ENCODE measurements around the gene HSPA1B.
"Not testable (repeated sequence)": the region's sequence is repeated elsewhere in the genome, so short reads cannot be mapped to it uniquely, and the experiment has no call there.

HSPA1B gene

GRCh38 chr6:31831350-31832215 is 4.0 kb downstream of the HSPA1B start:
- no peak for DNase-seq
- Mint-ChIP-seq H3K4me1 (peaks cover 35% of the 10 kb centered on the region), H3K27me3 (no peaks in the 10 kb centered on the region), H3K4me3 (peak overlapping the region; percentile 93 to 97), H3K27ac (no peak overlapping the region), H3K9me3 (no peaks in the 10 kb centered on the region)
- no peak for ATAC-seq

- ATAC-seq, result peak; percentile 75
- H3K4me3 Mint-ChIP-seq, result peak overlapping the region; percentile 93 to 100
- no peaks in the 10 kb centered on the region for H3K27me3 Mint-ChIP-seq
- H3K9me3 Mint-ChIP-seq, result no peaks in the 10 kb centered on the region
- H3K27ac Mint-ChIP-seq, result peak overlapping the region; percentile 98 to 100
- peaks cover 54% of the 10 kb centered on the region for H3K4me1 Mint-ChIP-seq
- DNase-seq, result peak; percentile 83 to 85
Measured at GRCh38 chr6:31834367-31835250, 7.1 kb downstream of the HSPA1B start.

GRCh38 chr6:31836047-31836473 is 8.5 kb downstream of the HSPA1B start:
- no peaks in the 10 kb centered on the region for H3K27me3 Mint-ChIP-seq
- no peak for ATAC-seq
- peaks cover 49% of the 10 kb centered on the region for H3K4me1 Mint-ChIP-seq
- H3K4me3 Mint-ChIP-seq, result peak overlapping the region; percentile 93 to 100
- DNase-seq, result no peak
- no peaks in the 10 kb centered on the region for H3K9me3 Mint-ChIP-seq
- peak overlapping the region; percentile 98 to 100 for H3K27ac Mint-ChIP-seq

DNA sequence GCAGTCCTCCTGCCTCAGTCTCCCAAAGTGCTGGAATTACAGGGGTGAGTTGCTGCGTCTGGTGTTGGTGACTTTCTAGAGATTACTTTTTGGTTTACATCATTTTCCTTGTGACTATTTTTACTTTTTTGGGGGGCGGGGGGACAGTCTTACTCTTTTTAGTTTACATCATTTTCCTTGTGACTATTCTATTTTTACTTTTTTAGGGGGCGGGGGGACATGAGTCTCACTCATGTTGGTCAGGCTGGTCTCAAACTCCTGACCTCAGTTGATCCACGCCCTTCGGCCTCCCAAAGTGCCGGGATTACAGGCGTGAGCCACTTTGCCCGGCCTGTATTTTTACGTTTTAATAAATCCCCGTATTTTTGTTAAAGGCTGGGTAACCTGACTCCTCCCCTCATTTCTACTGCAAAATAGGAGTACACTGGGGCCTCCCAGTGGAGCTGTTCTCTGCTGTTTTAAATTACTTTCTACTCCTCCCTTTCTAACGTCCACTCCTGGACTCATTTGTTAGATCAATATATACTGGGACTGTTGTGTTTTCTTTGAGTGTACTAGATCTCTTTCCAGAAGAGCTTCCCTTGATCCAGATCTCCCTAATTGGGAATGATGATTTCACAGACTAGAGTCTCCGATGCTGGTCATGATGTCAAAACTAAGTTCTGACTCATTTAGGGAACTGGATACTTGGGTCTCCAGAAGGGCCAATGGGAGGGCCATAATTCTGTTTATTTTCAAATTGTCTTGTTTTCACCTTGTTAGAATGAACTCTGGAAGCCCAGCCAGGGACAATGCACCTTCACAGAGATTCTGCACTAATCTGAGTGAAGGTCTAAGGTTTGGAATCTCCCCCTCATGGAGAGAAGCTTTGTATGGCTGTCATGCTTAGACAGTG is 9.2 kb downstream of the HSPA1B start:
- H3K27ac Mint-ChIP-seq, result peak overlapping the region; percentile 98 to 100
- peaks cover 54% of the 10 kb centered on the region for H3K4me1 Mint-ChIP-seq
- no peak for ATAC-seq
- H3K27me3 Mint-ChIP-seq, result no peaks in the 10 kb centered on the region
- H3K9me3 Mint-ChIP-seq, result no peaks in the 10 kb centered on the region
- DNase-seq, result no peak
- H3K4me3 Mint-ChIP-seq, result peak overlapping the region; percentile 93 to 100

DNA sequence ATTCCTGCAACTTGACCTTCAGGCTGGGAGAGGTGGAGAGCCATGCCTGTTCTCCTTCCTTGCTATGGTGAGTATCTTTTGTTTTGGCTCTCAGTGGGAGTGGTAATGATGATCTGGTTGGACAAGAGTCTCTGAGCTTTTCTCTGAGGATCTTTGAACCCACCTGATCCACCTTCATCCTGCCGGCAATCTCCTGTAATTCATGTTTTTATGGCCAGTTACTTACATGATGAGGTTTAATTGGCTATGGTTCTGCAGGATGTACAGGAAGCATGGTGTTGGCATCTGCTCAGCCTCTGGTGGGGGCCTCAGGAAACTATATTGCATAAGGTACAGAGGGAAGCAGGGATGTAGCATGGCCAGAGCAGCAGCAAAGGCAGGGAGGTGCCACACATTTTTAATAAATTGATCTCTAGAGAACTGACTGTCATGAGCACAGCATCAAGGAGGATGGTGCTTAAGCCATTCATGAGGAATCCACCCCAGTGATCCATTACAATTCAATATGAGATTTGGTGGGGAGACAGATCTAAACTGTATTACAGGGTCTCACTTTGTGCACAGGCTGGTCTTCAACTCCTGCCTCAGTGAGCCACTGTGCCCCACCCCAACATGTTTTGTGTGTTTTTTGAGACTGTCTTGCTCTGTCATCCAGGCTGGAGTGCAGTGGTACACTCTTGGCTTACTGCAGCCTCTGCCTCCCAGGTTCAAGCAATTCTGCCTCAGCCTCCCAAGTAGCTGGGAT is 10.0 kb downstream of the HSPA1B start:
- no peak for ATAC-seq
- no peaks in the 10 kb centered on the region for H3K9me3 Mint-ChIP-seq
- peak overlapping the region; percentile 98 to 100 for H3K27ac Mint-ChIP-seq
- H3K4me1 Mint-ChIP-seq, result peaks cover 54% of the 10 kb centered on the region
- no peaks in the 10 kb centered on the region for H3K27me3 Mint-ChIP-seq
- H3K4me3 Mint-ChIP-seq, result peak overlapping the region; percentile 93 to 100
- DNase-seq, result no peak

GRCh38 chr6:31838114-31838553 is 10.6 kb downstream of the HSPA1B start:
- peak overlapping the region in 1 of 2 donors; percentile 100 for H3K27ac Mint-ChIP-seq
- ATAC-seq, H3K9me3 Mint-ChIP-seq, DNase-seq, H3K27me3 Mint-ChIP-seq: not testable (repeated sequence)
- H3K4me3 Mint-ChIP-seq, result peak overlapping the region; percentile 93 to 100
- peaks cover 54% of the 10 kb centered on the region for H3K4me1 Mint-ChIP-seq

DNA sequence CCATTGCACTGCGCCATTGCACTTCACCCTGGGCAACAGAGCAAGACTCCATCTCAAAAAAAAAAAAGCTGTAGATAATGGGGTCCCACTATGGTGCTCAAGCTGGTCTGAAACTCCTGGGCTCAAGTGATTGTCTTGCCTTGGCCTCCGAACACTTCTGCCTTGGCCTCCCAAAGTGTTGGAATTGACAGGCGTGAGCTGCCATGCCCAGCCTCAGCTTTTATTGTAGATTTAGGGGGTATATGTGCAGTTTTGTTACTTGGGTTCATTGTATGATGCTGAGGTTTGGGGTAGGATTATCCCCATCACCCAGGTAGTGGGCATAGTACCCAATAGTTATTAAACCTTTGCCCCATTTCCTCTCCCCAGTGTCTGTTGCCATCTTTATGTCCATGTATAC is 11.4 kb downstream of the HSPA1B start:
- DNase-seq, result no peak
- H3K27me3 Mint-ChIP-seq, result no peaks in the 10 kb centered on the region
- H3K4me1 Mint-ChIP-seq, result peaks cover 47% of the 10 kb centered on the region
- H3K4me3 Mint-ChIP-seq, result peak overlapping the region; percentile 26 to 29
- ATAC-seq, result no peak
- no peaks in the 10 kb centered on the region for H3K9me3 Mint-ChIP-seq
- no peak overlapping the region for H3K27ac Mint-ChIP-seq

DNA sequence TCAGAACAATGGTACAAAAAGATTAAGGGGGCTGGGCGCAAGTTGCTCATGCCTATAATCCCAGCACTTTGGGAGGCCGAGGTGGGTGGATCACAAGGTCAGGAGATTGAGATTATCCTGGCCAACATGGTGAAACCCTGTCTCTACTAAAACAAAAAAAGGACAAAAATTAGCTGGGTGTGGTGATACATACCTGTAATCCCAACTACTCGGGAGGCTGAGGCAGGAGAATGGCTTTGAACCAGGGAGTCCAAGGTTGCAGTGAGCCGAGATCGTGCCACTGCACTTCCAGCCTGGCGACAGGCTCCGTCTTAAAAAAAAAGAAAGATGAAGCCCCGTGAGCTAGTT is 12.2 kb downstream of the HSPA1B start:
- not testable (repeated sequence) for H3K27ac Mint-ChIP-seq, H3K27me3 Mint-ChIP-seq, ATAC-seq, DNase-seq, H3K9me3 Mint-ChIP-seq
- Mint-ChIP-seq H3K4me1 (peaks cover 42% of the 10 kb centered on the region), H3K4me3 (peak overlapping the region in 1 of 2 donors; percentile 29)

GRCh38 chr6:31842053-31842452 is 14.5 kb downstream of the HSPA1B start:
- H3K9me3 Mint-ChIP-seq, result no peaks in the 10 kb centered on the region
- peaks cover 29% of the 10 kb centered on the region for H3K4me1 Mint-ChIP-seq
- H3K4me3 Mint-ChIP-seq, result no peak overlapping the region
- DNase-seq, result no peak
- ATAC-seq, result no peak
- H3K27ac Mint-ChIP-seq, result peak overlapping the region in 1 of 2 donors; percentile 42
- H3K27me3 Mint-ChIP-seq, result no peaks in the 10 kb centered on the region

- no peak overlapping the region for H3K4me3 Mint-ChIP-seq
- no peak for ATAC-seq
- no peaks in the 10 kb centered on the region for H3K9me3 Mint-ChIP-seq
- H3K4me1 Mint-ChIP-seq, result peaks cover 8% of the 10 kb centered on the region
- no peaks in the 10 kb centered on the region for H3K27me3 Mint-ChIP-seq
- DNase-seq, result no peak
- no peak overlapping the region for H3K27ac Mint-ChIP-seq
Measured at GRCh38 chr6:31844507-31844906, 17.0 kb downstream of the HSPA1B start.

DNA sequence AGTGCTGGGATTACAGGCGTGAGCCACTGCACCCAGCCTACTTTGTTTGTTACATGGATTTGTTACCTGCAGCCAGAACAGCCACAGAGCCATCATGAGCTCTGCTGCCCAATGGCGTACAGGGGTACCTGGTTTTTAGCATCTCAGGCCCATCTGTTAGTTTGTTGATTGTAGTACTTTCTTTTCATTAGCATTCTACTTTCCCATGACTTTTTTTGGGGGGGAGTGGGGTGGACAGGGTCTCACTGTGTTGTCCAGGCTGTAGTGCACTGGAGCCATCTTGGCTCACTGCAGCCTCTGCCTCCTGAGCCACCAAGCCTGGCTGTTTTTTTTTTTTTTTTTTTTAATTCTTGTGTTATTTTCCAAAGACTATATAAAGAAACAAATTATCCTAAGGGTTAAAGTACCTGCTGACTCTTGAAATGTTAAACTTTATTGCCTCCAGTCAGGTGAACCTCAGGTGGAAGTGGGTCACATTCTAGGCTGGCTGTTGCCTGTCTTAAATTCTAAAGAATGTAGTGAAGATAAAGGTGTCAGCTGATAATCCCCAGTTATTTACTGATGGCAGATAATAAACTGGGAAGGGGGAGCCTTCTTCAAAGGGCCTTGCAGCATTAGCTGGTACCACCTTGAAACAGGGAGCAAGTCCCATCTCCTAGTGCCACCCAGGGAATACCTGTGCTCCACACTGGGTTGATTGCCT is 19.9 kb downstream of the HSPA1B start:
- ATAC-seq, result no peak
- no peak for DNase-seq
- Mint-ChIP-seq H3K27ac (peak overlapping the region in 1 of 2 donors; percentile 19), H3K4me1 (no peaks in the 10 kb centered on the region), H3K4me3 (no peak overlapping the region), H3K27me3 (no peaks in the 10 kb centered on the region), H3K9me3 (no peaks in the 10 kb centered on the region)

DNA sequence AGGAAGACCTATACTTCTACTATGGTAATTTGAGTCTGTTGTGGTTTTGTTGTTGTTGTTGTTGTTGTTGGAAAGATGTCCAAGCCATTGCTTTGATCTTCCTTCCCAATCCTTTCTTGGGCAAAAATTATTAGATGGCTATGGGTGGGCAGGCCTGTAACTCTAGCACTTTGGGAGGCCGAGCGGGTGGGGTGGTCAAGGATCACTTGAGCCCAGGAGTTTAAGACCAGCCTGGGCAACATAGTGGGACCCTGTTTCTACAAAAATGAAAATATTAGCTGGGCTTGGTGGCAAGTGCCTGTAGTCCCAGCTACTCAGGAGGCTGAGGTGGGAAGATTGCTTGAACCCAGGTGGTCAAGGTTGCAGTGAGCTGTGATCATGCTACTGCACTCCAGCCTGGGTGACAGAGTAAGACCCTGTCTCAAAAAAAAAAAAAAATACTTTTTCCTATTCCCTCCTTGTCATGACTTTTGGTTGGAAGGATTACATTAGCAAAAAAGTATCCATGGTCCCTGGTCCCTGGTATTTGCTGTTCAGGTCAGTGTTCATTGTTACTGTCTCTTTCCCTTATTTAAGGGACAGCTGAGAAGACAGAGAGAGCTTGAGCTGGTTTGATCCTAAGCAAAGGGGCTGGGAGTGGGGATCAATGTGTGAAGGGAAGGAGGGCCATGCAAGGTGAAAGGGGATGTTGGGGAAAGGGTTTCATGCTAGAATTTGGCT is 23.4 kb downstream of the HSPA1B start:
- no peak overlapping the region for H3K4me3 Mint-ChIP-seq
- H3K9me3 Mint-ChIP-seq, result no peaks in the 10 kb centered on the region
- no peaks in the 10 kb centered on the region for H3K4me1 Mint-ChIP-seq
- no peaks in the 10 kb centered on the region for H3K27me3 Mint-ChIP-seq
- peak overlapping the region in 1 of 2 donors; percentile 30 for H3K27ac Mint-ChIP-seq
- no peak for DNase-seq
- ATAC-seq, result no peak

DNA sequence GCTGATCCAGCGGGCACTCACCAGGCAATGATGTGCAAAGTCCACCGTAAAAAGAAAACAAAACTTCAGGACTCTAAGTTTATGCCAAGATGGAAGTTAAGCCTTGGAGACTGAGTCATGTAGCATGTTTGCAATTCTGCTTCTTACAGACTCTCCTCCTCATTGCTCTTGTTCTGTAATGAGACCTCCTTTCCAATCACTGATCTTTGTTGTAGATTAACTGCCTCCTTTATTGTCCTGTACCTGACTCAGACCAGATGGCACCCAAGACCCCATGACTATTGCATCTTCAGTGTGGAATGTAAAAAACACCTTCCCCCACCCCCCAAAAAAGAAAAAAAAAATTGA is 23.9 kb downstream of the HSPA1B start:
- no peaks in the 10 kb centered on the region for H3K4me1 Mint-ChIP-seq

More for the DNA sequence above, 23.9 kb downstream of the HSPA1B start:
- no peaks in the 10 kb centered on the region for H3K27me3 Mint-ChIP-seq
- no peak for DNase-seq
- H3K9me3 Mint-ChIP-seq, result no peaks in the 10 kb centered on the region
- no peak overlapping the region for H3K27ac Mint-ChIP-seq
- ATAC-seq, result no peak
- no peak overlapping the region for H3K4me3 Mint-ChIP-seq
